OCI-LY3 (cell line): Measurements from ENCODE around the gene SPATA2.

Experiments used
- H2AFZ ChIP-seq: fragments of 200-600, 300-600 bp; shearing (Covaris generic); 2 replicates; pipeline ENCODE4 v1.6.0; 2014; ENCODE audit warnings: antibody characterized with exemption, low read depth, low read length
- H3K27ac ChIP-seq: fragments of 200-600, 300-600 bp; sonication (generic); 2 replicates; pipeline ENCODE4 v1.5.1; 2014; ENCODE audit warnings: mild to moderate bottlenecking, low read length, moderate library complexity, mixed read lengths
- H3K27me3 ChIP-seq: fragments of 200-600, 300-600 bp; sonication (generic); 2 replicates; pipeline ENCODE4 v1.6.1; 2014; ENCODE audit warnings: low read depth, low read length, mixed read lengths
- H3K36me3 ChIP-seq: fragments of 200-600, 300-600 bp; sonication (generic); replicated peaks from 2 replicates; pipeline ENCODE3; 2014; ENCODE audit warnings: low read depth, low read length, mixed read lengths
- H3K4me1 ChIP-seq: fragments of 300-600, 200-600 bp; sonication (generic); 2 replicates; pipeline ENCODE4 v1.6.1; 2014; ENCODE audit warnings: low read length, mixed read lengths
- H3K4me2 ChIP-seq: fragments of 200-600, 300-600 bp; sonication (generic); 2 replicates; pipeline ENCODE4 v1.6.1; 2014; ENCODE audit warnings: low read length, mixed read lengths
- H3K4me3 ChIP-seq: fragments of 300-600, 200-600 bp; sonication (generic); 2 replicates; pipeline ENCODE4 v1.5.1; 2014; ENCODE audit warnings: antibody characterized with exemption, mild to moderate bottlenecking, low read length, moderate library complexity
- H3K79me2 ChIP-seq: fragments of 300-600, 200-600 bp; shearing (Covaris generic); 2 replicates; pipeline ENCODE4 v1.6.1; 2014; ENCODE audit warnings: mild to moderate bottlenecking, low read length, mixed read lengths
- H3K9ac ChIP-seq: fragments of 300-600, 200-600 bp; shearing (Covaris generic); 2 replicates; pipeline ENCODE4 v1.6.0; 2014; ENCODE audit warnings: mild to moderate bottlenecking, low read length, moderate library complexity
- H3K9me3 ChIP-seq: fragments of 200-600, 300-600 bp; shearing (Covaris generic); 2 replicates; pipeline ENCODE4 v1.6.1; 2014; ENCODE audit warnings: low read length, mixed read lengths; ENCODE audit not compliant: insufficient read depth
- H4K20me1 ChIP-seq: fragments of 200-600, 300-600 bp; sonication (generic); 2 replicates; pipeline ENCODE4 v1.6.1; 2016; ENCODE audit warnings: low read length, mixed read lengths; ENCODE audit not compliant: insufficient read depth
- EZH2phosphoT487 ChIP-seq: fragments of 200-600 bp; shearing (Covaris generic); IDR thresholded peaks from 2 replicates; pipeline ENCODE4 v1.6.1; 2018; ENCODE audit warnings: antibody characterized with exemption, mixed run types, low read depth
- TF ChIP-seq, protein P1 (sequence below): fragments of 200-600, 300-600 bp; sonication (generic); IDR thresholded peaks from 2 replicates; pipeline ENCODE4 v1.5.1; 2014; ENCODE audit warnings: antibody characterized with exemption, low read length, low read depth

SPATA2 gene

DNA sequence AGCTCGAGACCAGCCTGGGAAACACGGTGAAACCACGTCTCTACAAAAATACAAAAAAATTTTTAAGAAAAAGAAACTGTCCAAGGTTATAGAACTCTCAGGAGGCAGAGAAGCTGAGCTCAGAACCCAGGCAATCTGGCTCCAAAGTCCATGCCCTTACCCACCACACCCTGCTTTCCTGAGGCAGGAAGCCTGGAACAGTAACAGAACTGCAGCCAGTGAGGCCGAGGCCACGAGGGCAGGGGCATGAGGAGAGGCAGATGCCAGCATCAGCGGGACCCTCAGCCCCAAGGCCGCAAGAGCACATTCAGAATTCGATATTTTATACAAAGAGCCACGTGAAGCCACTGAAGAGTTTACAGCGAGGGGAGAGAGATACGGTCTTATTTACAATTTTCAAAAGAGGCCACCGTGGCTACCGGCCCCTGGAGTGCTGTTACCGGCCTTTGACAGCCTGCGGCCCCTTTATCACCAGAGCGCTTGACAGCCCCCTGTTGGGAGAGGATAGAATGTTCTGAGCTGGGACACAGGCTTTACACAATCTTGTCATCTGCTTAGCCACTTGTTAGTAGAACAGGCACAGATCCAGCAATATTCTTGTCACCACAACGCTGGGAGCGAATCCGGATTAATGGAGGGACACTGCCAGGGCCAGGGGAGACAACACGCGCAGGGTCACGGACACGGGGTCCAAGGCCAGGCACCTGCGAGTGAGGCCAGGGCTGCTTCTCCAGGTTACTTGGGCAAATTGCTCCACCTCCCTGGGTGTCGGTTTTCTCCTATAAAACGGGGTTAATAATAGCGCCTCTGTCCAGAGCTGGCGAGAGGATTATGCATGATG is 5.6 kb downstream of the SPATA2 start:
- Histone ChIP-seq H3K4me1 (peaks cover 15% of the 10 kb centered on the region), H3K9ac (no peak overlapping the region), H2AFZ (no peak overlapping the region), H3K9me3 (no peaks in the 10 kb centered on the region), H3K4me2 (no peak overlapping the region), H3K79me2 (peaks cover 70% of the 10 kb centered on the region), H3K4me3 (no peak overlapping the region), H3K27me3 (no peaks in the 10 kb centered on the region), H3K27ac (no peak overlapping the region), H4K20me1 (peaks cover 34% of the 10 kb centered on the region), H3K36me3 (peaks cover 54% of the 10 kb centered on the region)
- TF ChIP-seq, protein P1, sequence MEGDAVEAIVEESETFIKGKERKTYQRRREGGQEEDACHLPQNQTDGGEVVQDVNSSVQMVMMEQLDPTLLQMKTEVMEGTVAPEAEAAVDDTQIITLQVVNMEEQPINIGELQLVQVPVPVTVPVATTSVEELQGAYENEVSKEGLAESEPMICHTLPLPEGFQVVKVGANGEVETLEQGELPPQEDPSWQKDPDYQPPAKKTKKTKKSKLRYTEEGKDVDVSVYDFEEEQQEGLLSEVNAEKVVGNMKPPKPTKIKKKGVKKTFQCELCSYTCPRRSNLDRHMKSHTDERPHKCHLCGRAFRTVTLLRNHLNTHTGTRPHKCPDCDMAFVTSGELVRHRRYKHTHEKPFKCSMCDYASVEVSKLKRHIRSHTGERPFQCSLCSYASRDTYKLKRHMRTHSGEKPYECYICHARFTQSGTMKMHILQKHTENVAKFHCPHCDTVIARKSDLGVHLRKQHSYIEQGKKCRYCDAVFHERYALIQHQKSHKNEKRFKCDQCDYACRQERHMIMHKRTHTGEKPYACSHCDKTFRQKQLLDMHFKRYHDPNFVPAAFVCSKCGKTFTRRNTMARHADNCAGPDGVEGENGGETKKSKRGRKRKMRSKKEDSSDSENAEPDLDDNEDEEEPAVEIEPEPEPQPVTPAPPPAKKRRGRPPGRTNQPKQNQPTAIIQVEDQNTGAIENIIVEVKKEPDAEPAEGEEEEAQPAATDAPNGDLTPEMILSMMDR, result 0 out of 2 replicates have a peak, but pooled peaks have one; percentile 8
- TF ChIP-seq EZH2phosphoT487, result no peak

DNA sequence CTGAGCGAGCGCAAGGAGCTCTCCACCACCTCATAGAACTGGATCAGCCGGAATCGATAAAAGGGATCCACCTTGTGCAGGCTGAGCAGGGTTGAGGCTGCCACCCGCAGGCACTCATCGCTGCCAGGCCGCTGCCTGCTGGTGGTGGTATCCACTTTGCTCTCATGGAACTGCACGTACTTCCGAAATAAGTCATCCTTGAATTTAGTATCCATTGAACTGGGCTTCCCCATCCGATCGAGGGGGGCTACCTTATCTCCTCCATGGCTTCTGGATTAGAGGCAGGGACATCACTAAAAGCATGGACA is 7.1 kb downstream of the SPATA2 start:
- Histone ChIP-seq H4K20me1 (peaks cover 19% of the 10 kb centered on the region), H3K27me3 (no peaks in the 10 kb centered on the region), H3K27ac (no peak overlapping the region), H3K9ac (no peak overlapping the region), H2AFZ (no peak overlapping the region), H3K36me3 (peaks cover 63% of the 10 kb centered on the region), H3K79me2 (peaks cover 55% of the 10 kb centered on the region), H3K4me3 (no peak overlapping the region), H3K4me2 (no peak overlapping the region), H3K4me1 (peaks cover 2% of the 10 kb centered on the region; the same call in 1 of the 2 replicates), H3K9me3 (no peaks in the 10 kb centered on the region)
- TF ChIP-seq EZH2phosphoT487, result no peak
- TF ChIP-seq, protein P1, result no peak

GRCh38 chr20:49907405-49908257 is 7.7 kb downstream of the SPATA2 start:
- Histone ChIP-seq H3K36me3 (peaks cover 61% of the 10 kb centered on the region), H3K9ac (no peak overlapping the region), H3K79me2 (peaks cover 50% of the 10 kb centered on the region), H3K4me1 (no peaks in the 10 kb centered on the region), H3K27ac (no peak overlapping the region), H3K4me2 (no peak overlapping the region), H3K4me3 (no peak overlapping the region), H3K27me3 (no peaks in the 10 kb centered on the region), H2AFZ (no peak overlapping the region), H3K9me3 (no peaks in the 10 kb centered on the region), H4K20me1 (peaks cover 17% of the 10 kb centered on the region)
- TF ChIP-seq, protein P1, result no peak
- TF ChIP-seq EZH2phosphoT487, result no peak

DNA sequence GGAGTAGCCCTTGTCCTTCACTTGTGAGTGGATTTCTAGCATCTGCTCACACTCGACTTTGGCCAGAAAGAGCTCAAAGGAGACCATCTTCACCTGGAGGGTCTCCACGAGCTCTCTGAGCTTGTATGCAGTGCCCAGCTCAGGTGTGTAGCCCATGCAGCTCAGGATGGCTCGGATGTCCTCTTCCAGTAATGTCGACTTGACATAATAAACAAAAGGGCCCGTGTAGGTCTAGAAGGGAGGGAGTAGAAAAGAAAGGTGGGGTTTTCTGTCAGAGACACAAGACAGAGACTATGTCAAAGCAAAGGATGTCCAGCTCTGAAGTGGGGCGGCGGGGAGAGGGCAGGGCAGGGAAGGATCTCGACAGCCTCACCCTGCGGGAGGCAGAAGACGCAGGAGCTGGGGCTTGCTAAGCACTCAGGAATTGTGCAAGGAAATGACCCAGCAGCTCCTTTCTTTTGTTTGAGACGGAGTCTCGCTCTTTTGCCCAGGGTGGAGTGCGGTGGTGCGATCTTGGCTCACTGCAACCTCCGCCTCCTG is 8.6 kb downstream of the SPATA2 start:
- Histone ChIP-seq H3K9ac (no peak overlapping the region), H3K79me2 (peaks cover 40% of the 10 kb centered on the region), H3K4me2 (no peak overlapping the region), H3K9me3 (no peaks in the 10 kb centered on the region), H2AFZ (no peak overlapping the region), H3K27me3 (no peaks in the 10 kb centered on the region), H3K4me3 (no peak overlapping the region), H3K4me1 (no peaks in the 10 kb centered on the region), H3K27ac (no peak overlapping the region), H3K36me3 (peaks cover 62% of the 10 kb centered on the region), H4K20me1 (peaks cover 12% of the 10 kb centered on the region)
- TF ChIP-seq, protein P1, result no peak
- TF ChIP-seq EZH2phosphoT487, result no peak
